ENCODE data around the gene PAX7. TPM values are rescaled to one million over a fixed set of nuclear protein-coding genes. Genes with fewer than 3 reads are reported as not detected.

The PAX7 gene
- total and polyA plus RNA-seq, 8 donors, result not detected

- no peak for TF ChIP-seq POLR2A (IDR thresholded peaks at IDR 0.05)
- no peak for TF ChIP-seq CTCF (IDR thresholded peaks at IDR 0.05)
- TF ChIP-seq POLR2AphosphoS5 (IDR thresholded peaks at IDR 0.05), result no peak
- TF ChIP-seq EP300 (IDR thresholded peaks at IDR 0.05), result no peak
- peaks cover 3 to 100% (median 80%) of the 10 kb centered on the region in 3 donors for H3K27me3 ChIP-seq
- 59 to 75% (median 74%) methylated on average over 8 to 9 of the region's 9 CpGs for whole genome bisulfite sequencing, 5 donors
Observed at GRCh38 chr1:18723206-18723605, 92.6 kb downstream of the PAX7 start.

GRCh38 chr1:18723701-18724411, 93.2 kb downstream of the PAX7 start:
- peak in 1 of 2 donors; percentile 71 for DNase-seq
- WGBS, 5 donors, result 18 to 27% (median 23%) methylated on average over 18 to 19 of the region's 19 CpGs
- Histone ChIP-seq H3K9me3 (no peaks in the 10 kb centered on the region), H3K27me3 (peaks cover 3 to 100% (median 75%) of the 10 kb centered on the region in 3 donors), H3K27ac (no peak overlapping the region), H3K4me1 (no peaks in the 10 kb centered on the region), H3K4me3 (no peak overlapping the region), H3K36me3 (no peaks in the 10 kb centered on the region)
- TF ChIP-seq EP300 (IDR thresholded peaks at IDR 0.05) (no peak), POLR2A (IDR thresholded peaks at IDR 0.05) (no peak), CTCF (IDR thresholded peaks at IDR 0.05) (no peak), POLR2AphosphoS5 (IDR thresholded peaks at IDR 0.05) (no peak)
- intact Hi-C loops (cut with DNase I; ENCODE audit: low total_unique reads), result no loop called here

More at GRCh38 chr1:18723206-18723605, 92.6 kb downstream of the PAX7 start:
- Histone ChIP-seq H3K9me3 (no peaks in the 10 kb centered on the region), H3K36me3 (no peaks in the 10 kb centered on the region), H3K4me3 (no peak overlapping the region), H3K27ac (no peak overlapping the region), H3K4me1 (no peaks in the 10 kb centered on the region)
- DNase-seq, result no peak
- intact Hi-C loops (cut with DNase I; ENCODE audit: low total_unique reads), result no loop called here

- no peaks in the 10 kb centered on the region for H3K9me3 ChIP-seq
- DNase-seq, result no peak
- H3K36me3 ChIP-seq, result no peaks in the 10 kb centered on the region
- 34 to 44% (median 41%) methylated on average over 7 of the region's 7 CpGs for WGBS, 5 donors
- no peak overlapping the region for H3K4me3 ChIP-seq
- intact Hi-C loops (cut with DNase I; ENCODE audit: low total_unique reads), result no loop called here
- no peaks in the 10 kb centered on the region for H3K4me1 ChIP-seq
- TF ChIP-seq POLR2A (IDR thresholded peaks at IDR 0.05) (no peak), CTCF (IDR thresholded peaks at IDR 0.05) (no peak), EP300 (IDR thresholded peaks at IDR 0.05) (no peak), POLR2AphosphoS5 (IDR thresholded peaks at IDR 0.05) (no peak)
- H3K27ac ChIP-seq, result no peak overlapping the region
- peaks cover 3 to 100% (median 68%) of the 10 kb centered on the region in 3 donors for H3K27me3 ChIP-seq
Observed at GRCh38 chr1:18724801-18725200, 94.2 kb downstream of the PAX7 start.

- 18 to 28% (median 19%) methylated on average over 21 to 23 of the region's 24 CpGs for WGBS, 5 donors
- peaks cover 3 to 100% (median 70%) of the 10 kb centered on the region in 3 donors for H3K27me3 ChIP-seq
Observed at GRCh38 chr1:18725231-18725895, 94.7 kb downstream of the PAX7 start.

More at GRCh38 chr1:18725231-18725895, 94.7 kb downstream of the PAX7 start:
- no peak overlapping the region for H3K27ac ChIP-seq
- no peaks in the 10 kb centered on the region for H3K36me3 ChIP-seq
- H3K9me3 ChIP-seq, result no peaks in the 10 kb centered on the region
- peak in 1 of 2 donors; percentile 20 for DNase-seq
- no peaks in the 10 kb centered on the region for H3K4me1 ChIP-seq
- H3K4me3 ChIP-seq, result no peak overlapping the region
- intact Hi-C loops (cut with DNase I; ENCODE audit: low total_unique reads), result no loop called here
- no peak for TF ChIP-seq POLR2AphosphoS5 (IDR thresholded peaks at IDR 0.05)
